Smooth muscle cell (in vitro differentiated cells): ENCODE results near the gene LRP8. TPM values are rescaled to one million over a fixed set of nuclear protein-coding genes. Genes with fewer than 3 reads are reported as not detected.

ENCODE experiments used
- DNase-seq: peaks from one replicate; lab custom pipeline; 2025; ENCODE audit not compliant: unreplicated experiment; lab: John Stamatoyannopoulos, UW
- H2AFZ ChIP-seq: fragments of 200-600 bp; sonication (generic); 2 replicates; pipeline ENCODE4 v1.6.0; 2016; ENCODE audit warnings: antibody characterized with exemption, low read depth, mild to moderate bottlenecking
- H3F3A ChIP-seq: fragments of 200-600 bp; sonication (generic); 2 replicates; pipeline ENCODE4 v1.6.0; 2017; ENCODE audit warnings: antibody characterized with exemption, low read depth
- H3K27ac ChIP-seq: fragments of 200-600 bp; sonication (generic); 2 replicates; pipeline ENCODE4 v1.5.1; 2016; ENCODE audit warnings: low read depth, mild to moderate bottlenecking
- H3K27me3 ChIP-seq: fragments of 200-600 bp; sonication (generic); 2 replicates; pipeline ENCODE4 v1.6.1; 2016; ENCODE audit warnings: low read depth, mild to moderate bottlenecking
- H3K36me3 ChIP-seq: fragments of 200-600 bp; sonication (generic); 2 replicates; pipeline ENCODE4 v1.5.1; 2016; ENCODE audit warnings: low read depth
- H3K4me1 ChIP-seq: fragments of 200-600 bp; sonication (generic); 2 replicates; pipeline ENCODE4 v1.5.1; 2016; ENCODE audit warnings: low read depth
- H3K4me2 ChIP-seq: fragments of 200-600 bp; sonication (generic); 2 replicates; pipeline ENCODE4 v1.6.0; 2016; ENCODE audit warnings: mild to moderate bottlenecking
- H3K4me3 ChIP-seq: fragments of 200-600 bp; sonication (generic); 2 replicates; pipeline ENCODE4 v1.5.1; 2016; ENCODE audit warnings: mild to moderate bottlenecking
- H3K79me2 ChIP-seq: fragments of 200-600 bp; sonication (generic); 2 replicates; pipeline ENCODE4 v1.6.0; 2016; ENCODE audit warnings: low read depth, mild to moderate bottlenecking
- H3K9ac ChIP-seq: fragments of 200-600 bp; sonication (generic); 2 replicates; pipeline ENCODE4 v1.6.0; 2016; ENCODE audit warnings: low read depth
- H3K9me3 ChIP-seq: fragments of 200-600 bp; sonication (generic); replicated peaks from 2 replicates; pipeline ENCODE4 v1.5.1; 2016; ENCODE audit warnings: low read depth
- H4K20me1 ChIP-seq: fragments of 200-600 bp; sonication (generic); 2 replicates; pipeline ENCODE4 v1.6.0; 2016; ENCODE audit warnings: low read depth
- WGBS: methylation state at CpG from one replicate; pipeline ENCODE4 v1.1.7; 2016; ENCODE audit warnings: low lambda C conversion rate; 5-methylcytosine and 5-hydroxymethylcytosine counted together
- polyA plus RNA-seq: library from polyadenylated mRNA; unstranded; fragments of >200 nt; fragmentation: Nextera tagmentation; extraction: Ambion mirVana; gene quantifications from 2 replicates; pipeline ENCODE4 v1.2.1, GENCODE V29; 2016
- total RNA-seq: library from RNA; depleted of rRNA; stranded (reverse); fragments of >200 nt; gene quantifications from 2 replicates; pipeline ENCODE4 v1.2.3, GENCODE V29; 2014
- TF ChIP-seq, protein P1 (sequence below): fragments of 200-600 bp; sonication (generic); IDR thresholded peaks from 2 replicates; pipeline ENCODE4 v1.5.1; 2017; ENCODE audit warnings: borderline replicate concordance, mild to moderate bottlenecking, antibody characterized with exemption; ENCODE audit not compliant: insufficient read depth, poor library complexity, severe bottlenecking

LRP8 gene
- total and polyA plus RNA-seq, 2 experiments from 2014 or later: 5.6 to 8.1 TPM

DNA sequence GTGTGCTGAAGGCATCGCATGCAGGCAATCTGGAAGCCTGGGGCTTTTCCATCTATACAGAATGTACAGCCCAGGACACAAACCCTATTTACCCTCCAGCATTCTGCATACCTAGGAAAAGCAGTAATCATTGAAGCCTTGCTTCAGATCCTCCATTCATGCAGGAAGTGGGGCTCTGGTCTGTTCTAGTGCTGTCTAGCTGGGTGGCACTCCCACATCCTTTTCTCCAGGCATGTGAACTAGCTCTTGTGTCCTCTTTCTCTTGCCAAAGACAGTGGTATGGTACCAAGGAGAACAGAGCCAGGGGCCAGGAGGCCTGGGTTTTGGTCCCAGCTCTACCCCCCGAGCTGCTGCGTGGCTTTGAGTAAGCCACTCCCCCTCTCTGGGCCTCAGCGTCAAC is 21.7 kb downstream of the LRP8 start:
- TF ChIP-seq, protein P1, sequence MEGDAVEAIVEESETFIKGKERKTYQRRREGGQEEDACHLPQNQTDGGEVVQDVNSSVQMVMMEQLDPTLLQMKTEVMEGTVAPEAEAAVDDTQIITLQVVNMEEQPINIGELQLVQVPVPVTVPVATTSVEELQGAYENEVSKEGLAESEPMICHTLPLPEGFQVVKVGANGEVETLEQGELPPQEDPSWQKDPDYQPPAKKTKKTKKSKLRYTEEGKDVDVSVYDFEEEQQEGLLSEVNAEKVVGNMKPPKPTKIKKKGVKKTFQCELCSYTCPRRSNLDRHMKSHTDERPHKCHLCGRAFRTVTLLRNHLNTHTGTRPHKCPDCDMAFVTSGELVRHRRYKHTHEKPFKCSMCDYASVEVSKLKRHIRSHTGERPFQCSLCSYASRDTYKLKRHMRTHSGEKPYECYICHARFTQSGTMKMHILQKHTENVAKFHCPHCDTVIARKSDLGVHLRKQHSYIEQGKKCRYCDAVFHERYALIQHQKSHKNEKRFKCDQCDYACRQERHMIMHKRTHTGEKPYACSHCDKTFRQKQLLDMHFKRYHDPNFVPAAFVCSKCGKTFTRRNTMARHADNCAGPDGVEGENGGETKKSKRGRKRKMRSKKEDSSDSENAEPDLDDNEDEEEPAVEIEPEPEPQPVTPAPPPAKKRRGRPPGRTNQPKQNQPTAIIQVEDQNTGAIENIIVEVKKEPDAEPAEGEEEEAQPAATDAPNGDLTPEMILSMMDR: no peak
- H3K4me2 ChIP-seq: no peak overlapping the region
- H3K9me3 ChIP-seq: no peaks in the 10 kb centered on the region
- no peak overlapping the region for H3K4me3 ChIP-seq
- no peak overlapping the region for H3K9ac ChIP-seq
- DNase-seq: no peak
- H3K27ac ChIP-seq: no peak overlapping the region
- H3F3A ChIP-seq: no peaks in the 10 kb centered on the region
- no peaks in the 10 kb centered on the region for H3K36me3 ChIP-seq
- peaks cover 11% of the 10 kb centered on the region for H3K4me1 ChIP-seq
- peaks cover 8% of the 10 kb centered on the region for H4K20me1 ChIP-seq
- no peaks in the 10 kb centered on the region for H3K27me3 ChIP-seq
- H2AFZ ChIP-seq: no peak overlapping the region
- H3K79me2 ChIP-seq: no peaks in the 10 kb centered on the region
- WGBS: 76% methylated on average over 4 of the region's 4 CpGs

DNA sequence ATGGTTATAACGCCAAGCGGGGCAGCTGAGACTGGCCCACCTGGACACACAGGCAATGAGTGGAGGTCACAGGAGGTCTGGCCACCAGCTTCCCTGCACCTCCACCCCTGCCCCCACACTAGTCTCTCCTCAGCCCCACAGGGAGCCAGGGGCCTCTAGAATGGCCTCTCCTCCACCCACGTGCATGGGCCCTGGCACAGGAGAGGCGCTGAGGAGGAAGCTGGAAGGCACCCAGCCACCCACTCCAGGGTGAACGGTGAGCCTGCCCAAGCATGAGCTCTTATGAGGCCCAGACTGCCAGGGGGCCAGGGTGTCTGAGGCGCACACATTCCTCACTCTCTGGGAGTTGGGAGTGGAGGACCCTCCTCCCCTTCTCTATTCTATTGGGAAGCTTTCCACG is 22.2 kb downstream of the LRP8 start:
- H4K20me1 ChIP-seq: peaks cover 8% of the 10 kb centered on the region

DNA sequence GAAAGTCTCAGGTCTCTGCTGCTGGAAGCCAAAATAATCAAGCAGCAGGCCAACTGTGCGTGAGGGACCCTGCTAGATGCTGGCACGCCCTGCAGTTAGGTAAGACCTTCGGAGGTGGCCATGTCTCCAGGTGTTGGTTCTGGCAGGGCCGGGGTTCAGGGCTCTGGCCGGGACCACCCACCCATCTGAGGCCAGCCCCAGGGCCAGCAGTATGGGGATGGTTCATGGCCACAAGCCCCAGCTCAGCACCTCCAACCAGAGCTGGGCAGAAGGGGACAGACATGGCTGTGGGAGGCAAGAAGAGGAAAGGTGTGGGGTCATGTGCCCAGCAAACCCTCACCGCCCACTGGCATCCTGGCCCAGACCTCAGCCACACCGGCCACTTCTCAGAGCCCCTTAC is 23.3 kb downstream of the LRP8 start:
- Histone ChIP-seq H3K4me2 (no peak overlapping the region), H3K9ac (no peak overlapping the region), H3K27ac (no peak overlapping the region), H3K36me3 (no peaks in the 10 kb centered on the region), H3K27me3 (no peaks in the 10 kb centered on the region), H3F3A (no peaks in the 10 kb centered on the region), H2AFZ (no peak overlapping the region), H3K4me3 (no peak overlapping the region), H3K9me3 (no peaks in the 10 kb centered on the region), H4K20me1 (peaks cover 8% of the 10 kb centered on the region), H3K4me1 (peaks cover 11% of the 10 kb centered on the region), H3K79me2 (no peaks in the 10 kb centered on the region)
- TF ChIP-seq, protein P1: no peak
- no peak for DNase-seq
- 98% methylated on average over 7 of the region's 7 CpGs for WGBS

More for the DNA sequence above, 22.2 kb downstream of the LRP8 start:
- Histone ChIP-seq H3K79me2 (no peaks in the 10 kb centered on the region), H3K4me1 (peaks cover 11% of the 10 kb centered on the region), H3K9me3 (no peaks in the 10 kb centered on the region), H3K9ac (no peak overlapping the region), H3K27ac (no peak overlapping the region), H3F3A (no peaks in the 10 kb centered on the region), H3K4me2 (no peak overlapping the region), H3K27me3 (no peaks in the 10 kb centered on the region), H3K4me3 (no peak overlapping the region), H2AFZ (no peak overlapping the region), H3K36me3 (no peaks in the 10 kb centered on the region)
- no peak for DNase-seq
- WGBS: 87% methylated on average over 7 of the region's 7 CpGs
- TF ChIP-seq, protein P1: no peak

DNA sequence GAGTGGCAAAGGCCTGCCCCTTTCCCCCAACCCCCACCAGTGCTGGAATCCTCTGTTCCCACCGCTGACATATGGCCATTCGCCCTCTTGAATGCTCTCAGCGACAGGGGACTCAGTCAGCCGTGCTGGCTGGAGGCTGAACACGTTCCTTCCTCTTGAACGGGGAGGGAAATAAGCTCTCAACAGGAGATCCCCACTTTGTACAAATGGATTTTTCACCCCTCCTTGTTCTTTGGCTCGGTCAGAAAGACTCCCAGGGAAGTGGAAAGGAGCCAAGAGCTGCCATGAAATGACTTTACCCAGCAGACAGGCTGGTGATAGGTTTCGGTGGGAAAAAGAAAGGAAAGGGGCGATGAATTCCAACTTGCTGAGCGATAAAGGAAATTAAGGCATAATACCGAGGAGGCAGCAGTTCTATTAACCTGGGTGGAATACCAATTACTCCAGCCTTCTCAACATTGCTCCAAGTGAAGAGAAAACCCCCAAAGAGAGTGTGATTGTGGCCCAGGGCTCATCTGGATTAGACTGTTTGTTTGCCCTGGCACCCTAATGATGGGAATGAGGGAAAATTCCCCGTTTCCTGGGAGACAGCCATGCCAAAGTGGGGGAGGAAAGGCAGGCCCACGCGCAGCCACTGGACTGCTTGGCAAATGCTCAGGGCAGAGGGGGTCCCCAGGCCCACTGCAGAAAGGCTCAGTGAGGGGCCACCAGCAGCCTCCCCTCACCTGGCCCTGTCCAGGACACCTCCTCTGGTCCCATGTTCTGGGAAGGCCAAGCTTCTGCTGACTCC is 23.9 kb downstream of the LRP8 start:
- Histone ChIP-seq H3K9ac (no peak overlapping the region), H3F3A (no peaks in the 10 kb centered on the region), H3K4me2 (no peak overlapping the region), H3K9me3 (no peaks in the 10 kb centered on the region), H3K79me2 (no peaks in the 10 kb centered on the region), H3K36me3 (no peaks in the 10 kb centered on the region), H4K20me1 (peaks cover 3% of the 10 kb centered on the region), H3K27me3 (no peaks in the 10 kb centered on the region), H3K27ac (no peak overlapping the region), H3K4me1 (peaks cover 11% of the 10 kb centered on the region), H3K4me3 (no peak overlapping the region), H2AFZ (no peak overlapping the region)
- WGBS: 85% methylated on average over 14 of the region's 14 CpGs
- TF ChIP-seq, protein P1: no peak
- DNase-seq: no peak
